Measurements from ENCODE around the gene PRR14.

- no peak for TF ChIP-seq CTCF (IDR thresholded peaks at IDR 0.05)
- no peak for TF ChIP-seq EZH2phosphoT487 (IDR thresholded peaks at IDR 0.05)
These were observed 14.2 kb upstream of the PRR14 start for GRCh38 chr16:30636599-30636998.
